DND-41 (cell line): ENCODE results near the gene STAT4.

Experiments used
- ATAC-seq: fragments of 200-7000 bp; cut with Tn5 transposase; 3 replicates; pipeline ENCODE4 v1.9.1; 2021; ENCODE audit warnings: low read depth; ENCODE audit not compliant: insufficient read depth
- DNase-seq: peaks from one replicate; pipeline ENCODE4 v3.0.0-alpha.2; 2020
- H2AFZ ChIP-seq: 2 replicates; pipeline ENCODE4 v1.6.0; 2012; ENCODE audit warnings: low read depth, low read length
- H3K27ac ChIP-seq: 2 replicates; pipeline ENCODE4 v1.5.1; 2012; ENCODE audit warnings: low read length, inconsistent platforms
- H3K27me3 ChIP-seq: fragments of 200-600 bp; sonication (generic); 2 replicates; pipeline ENCODE4 v1.6.0; 2012; ENCODE audit warnings: low read length, mild to moderate bottlenecking, inconsistent platforms; ENCODE audit not compliant: insufficient read depth, poor library complexity
- H3K36me3 ChIP-seq: 2 replicates; pipeline ENCODE4 v1.5.1; 2012; ENCODE audit warnings: low read length, inconsistent platforms; ENCODE audit not compliant: insufficient read depth
- H3K4me1 ChIP-seq: 2 replicates; pipeline ENCODE4 v1.5.1; 2012; ENCODE audit warnings: mild to moderate bottlenecking, low read length; ENCODE audit not compliant: insufficient read depth
- H3K4me2 ChIP-seq: 2 replicates; pipeline ENCODE4 v1.6.0; 2012; ENCODE audit warnings: mild to moderate bottlenecking, moderate library complexity, low read length, inconsistent platforms; ENCODE audit not compliant: insufficient read depth
- H3K4me3 ChIP-seq, 2 experiments: fragments of 200-600 bp in 1 of 2; shearing (Covaris generic) in 1 of 2; 2 replicates each; pipeline ENCODE4 v1.5.1; 2012 to 2016; ENCODE audit warnings: inconsistent platforms in 2 of 2, low read length in 2 of 2, mild to moderate bottlenecking in 2 of 2, low read depth in 1 of 2, moderate library complexity in 1 of 2
- H3K79me2 ChIP-seq: 2 replicates; pipeline ENCODE4 v1.6.0; 2012; ENCODE audit warnings: low read length, inconsistent platforms; ENCODE audit not compliant: insufficient read depth
- H3K9ac ChIP-seq: 2 replicates; pipeline ENCODE4 v1.6.0; 2012; ENCODE audit warnings: low read depth, mild to moderate bottlenecking, inconsistent platforms, low read length, moderate library complexity
- H3K9me3 ChIP-seq: 2 replicates; pipeline ENCODE4 v1.5.1; 2012; ENCODE audit warnings: low read length, moderate library complexity, mild to moderate bottlenecking, inconsistent platforms; ENCODE audit not compliant: insufficient read depth, severe bottlenecking
- H4K20me1 ChIP-seq: 2 replicates; pipeline ENCODE4 v1.6.0; 2012; ENCODE audit warnings: low read length; ENCODE audit not compliant: insufficient read depth
- EZH2 ChIP-seq: IDR thresholded peaks from 3 replicates; pipeline ENCODE4 v1.6.1; 2012; ENCODE audit warnings: borderline replicate concordance, low read depth, mild to moderate bottlenecking, moderate library complexity, low read length, inconsistent platforms; ENCODE audit not compliant: severe bottlenecking
- TF ChIP-seq, protein P1 (sequence below): IDR thresholded peaks from 2 replicates; pipeline ENCODE4 v1.5.1; 2012; ENCODE audit warnings: borderline replicate concordance, low read length, moderate library complexity, mild to moderate bottlenecking; ENCODE audit not compliant: poor library complexity, severe bottlenecking; ENCODE audit errors: extremely low read depth

The STAT4 gene

GRCh38 chr2:191019376-191019775 is 131.4 kb downstream of the STAT4 start:
- DNase-seq = no peak
- Histone ChIP-seq H3K36me3 (no peaks in the 10 kb centered on the region; the same call in 1 of the 2 replicates), H4K20me1 (no peaks in the 10 kb centered on the region), H3K4me2 (peak overlapping the region; percentile 78), H3K79me2 (peaks cover 16% of the 10 kb centered on the region), H3K27ac (peak overlapping the region; percentile 100), H3K9me3 (no peaks in the 10 kb centered on the region), H3K9ac (peak overlapping the region; percentile 99; the same call in 1 of the 2 replicates), H3K27me3 (no peaks in the 10 kb centered on the region), H2AFZ (no peak overlapping the region), H3K4me3 (no peak overlapping the region), H3K4me1 (peaks cover 56% of the 10 kb centered on the region)
- no peak for ATAC-seq
- no peak for TF ChIP-seq EZH2

DNA sequence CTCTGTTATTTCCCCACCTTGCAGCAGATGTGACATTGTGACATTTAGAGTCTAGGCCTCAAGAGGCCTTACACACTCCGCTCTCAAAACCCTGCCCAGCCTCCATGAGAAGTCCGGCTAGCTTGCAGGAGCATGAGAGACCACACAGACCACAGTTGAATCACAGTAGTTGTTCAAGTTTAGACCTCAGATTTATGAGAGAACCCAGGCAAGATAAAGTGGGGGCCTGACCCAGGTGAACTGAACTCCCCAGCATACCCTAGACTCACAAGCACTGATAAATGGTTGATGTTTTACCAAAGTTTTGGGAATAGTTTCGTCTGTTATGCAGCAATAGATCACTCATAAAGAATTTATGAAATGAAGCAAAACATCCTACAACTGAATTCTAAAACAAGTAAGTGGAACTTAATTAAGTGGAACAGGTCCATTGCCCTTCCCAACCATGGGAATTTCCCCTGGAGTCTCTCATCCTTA is 132.1 kb downstream of the STAT4 start:
- Histone ChIP-seq H3K9ac (no peak overlapping the region), H3K4me1 (peaks cover 51% of the 10 kb centered on the region), H3K27ac (no peak overlapping the region), H3K27me3 (no peaks in the 10 kb centered on the region), H4K20me1 (no peaks in the 10 kb centered on the region), H3K36me3 (peaks cover under 1% of the 10 kb centered on the region; the same call in 1 of the 2 replicates), H3K4me2 (no peak overlapping the region), H3K79me2 (peaks cover 18% of the 10 kb centered on the region), H2AFZ (no peak overlapping the region), H3K4me3 (no peak overlapping the region), H3K9me3 (no peaks in the 10 kb centered on the region)
- TF ChIP-seq, protein P1, sequence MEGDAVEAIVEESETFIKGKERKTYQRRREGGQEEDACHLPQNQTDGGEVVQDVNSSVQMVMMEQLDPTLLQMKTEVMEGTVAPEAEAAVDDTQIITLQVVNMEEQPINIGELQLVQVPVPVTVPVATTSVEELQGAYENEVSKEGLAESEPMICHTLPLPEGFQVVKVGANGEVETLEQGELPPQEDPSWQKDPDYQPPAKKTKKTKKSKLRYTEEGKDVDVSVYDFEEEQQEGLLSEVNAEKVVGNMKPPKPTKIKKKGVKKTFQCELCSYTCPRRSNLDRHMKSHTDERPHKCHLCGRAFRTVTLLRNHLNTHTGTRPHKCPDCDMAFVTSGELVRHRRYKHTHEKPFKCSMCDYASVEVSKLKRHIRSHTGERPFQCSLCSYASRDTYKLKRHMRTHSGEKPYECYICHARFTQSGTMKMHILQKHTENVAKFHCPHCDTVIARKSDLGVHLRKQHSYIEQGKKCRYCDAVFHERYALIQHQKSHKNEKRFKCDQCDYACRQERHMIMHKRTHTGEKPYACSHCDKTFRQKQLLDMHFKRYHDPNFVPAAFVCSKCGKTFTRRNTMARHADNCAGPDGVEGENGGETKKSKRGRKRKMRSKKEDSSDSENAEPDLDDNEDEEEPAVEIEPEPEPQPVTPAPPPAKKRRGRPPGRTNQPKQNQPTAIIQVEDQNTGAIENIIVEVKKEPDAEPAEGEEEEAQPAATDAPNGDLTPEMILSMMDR = no peak
- no peak for TF ChIP-seq EZH2
- ATAC-seq (no peak), DNase-seq (no peak)

- H3K4me3 ChIP-seq = no peak overlapping the region
- ATAC-seq (no peak), DNase-seq (no peak)
- H3K4me1 ChIP-seq = peaks cover 50% of the 10 kb centered on the region
- no peak overlapping the region for H3K27ac ChIP-seq
- no peak overlapping the region for H3K4me2 ChIP-seq
- H4K20me1 ChIP-seq = no peaks in the 10 kb centered on the region
- peaks cover 25% of the 10 kb centered on the region for H3K79me2 ChIP-seq
- no peaks in the 10 kb centered on the region for H3K27me3 ChIP-seq
- H3K9ac ChIP-seq = no peak overlapping the region
- TF ChIP-seq, protein P1 = no peak
- peaks cover 3% of the 10 kb centered on the region; the same call in 1 of the 2 replicates for H3K36me3 ChIP-seq
- no peaks in the 10 kb centered on the region for H3K9me3 ChIP-seq
- H2AFZ ChIP-seq = no peak overlapping the region
Observed at GRCh38 chr2:191018048-191018447, 132.7 kb downstream of the STAT4 start.

- peaks cover 37% of the 10 kb centered on the region for H3K79me2 ChIP-seq
- H3K9ac ChIP-seq = no peak overlapping the region
- peaks cover 11% of the 10 kb centered on the region for H3K36me3 ChIP-seq
- TF ChIP-seq, protein P1 = no peak
- TF ChIP-seq EZH2 = no peak
- H4K20me1 ChIP-seq = no peaks in the 10 kb centered on the region
- DNase-seq (no peak), ATAC-seq (no peak)
- no peak overlapping the region for H2AFZ ChIP-seq
- H3K4me3 ChIP-seq = no peak overlapping the region
- peaks cover 50% of the 10 kb centered on the region for H3K4me1 ChIP-seq
- no peak overlapping the region for H3K27ac ChIP-seq
- no peaks in the 10 kb centered on the region for H3K9me3 ChIP-seq
- no peaks in the 10 kb centered on the region for H3K27me3 ChIP-seq
- no peak overlapping the region for H3K4me2 ChIP-seq
Observed at GRCh38 chr2:191015831-191016230, 135.0 kb downstream of the STAT4 start.
